Hepatocyte (in vitro differentiated cells): ENCODE results near the gene SET. TPM values are rescaled to one million over a fixed set of nuclear protein-coding genes. Genes with fewer than 3 reads are reported as not detected.

Experiments
- DNase-seq: peaks from one replicate; pipeline ENCODE4 v3.0.0-alpha.2; 2016; ENCODE audit warnings: low spot score
- H2AFZ ChIP-seq: fragments of 200-600 bp; sonication (generic); 2 replicates; pipeline ENCODE4 v1.6.0; 2016; ENCODE audit warnings: antibody characterized with exemption, mild to moderate bottlenecking
- H3K27ac ChIP-seq: fragments of 200-600 bp; sonication (generic); 2 replicates; pipeline ENCODE4 v1.5.1; 2016; ENCODE audit warnings: mild to moderate bottlenecking
- H3K27me3 ChIP-seq: fragments of 200-600 bp; sonication (generic); 2 replicates; pipeline ENCODE4 v1.6.1; 2016
- H3K36me3 ChIP-seq: fragments of 200-600 bp; sonication (generic); replicated peaks from 2 replicates; pipeline ENCODE4 v1.5.1; 2016; ENCODE audit warnings: low read depth; ENCODE audit not compliant: insufficient read depth
- H3K4me1 ChIP-seq: fragments of 200-600 bp; sonication (generic); 2 replicates; pipeline ENCODE4 v1.5.1; 2016; ENCODE audit warnings: mild to moderate bottlenecking, moderate library complexity; ENCODE audit not compliant: insufficient read depth
- H3K4me2 ChIP-seq: fragments of 200-600 bp; sonication (generic); 2 replicates; pipeline ENCODE4 v1.6.0; 2016
- H3K4me3 ChIP-seq: fragments of 200-600 bp; sonication (generic); 2 replicates; pipeline ENCODE4 v1.5.1; 2016; ENCODE audit warnings: mild to moderate bottlenecking
- H3K79me2 ChIP-seq: fragments of 200-600 bp; sonication (generic); 2 replicates; pipeline ENCODE4 v1.6.0; 2017; ENCODE audit warnings: mild to moderate bottlenecking
- H3K9me2 ChIP-seq: fragments of 200-600 bp; sonication (generic); replicated peaks from 2 replicates; pipeline ENCODE4 v1.6.0; 2017; ENCODE audit warnings: mild to moderate bottlenecking; ENCODE audit not compliant: insufficient read depth
- H3K9me3 ChIP-seq: fragments of 200-600 bp; sonication (generic); 2 replicates; pipeline ENCODE4 v1.5.1; 2016; ENCODE audit warnings: low read depth, mild to moderate bottlenecking
- H4K20me1 ChIP-seq: fragments of 200-600 bp; sonication (generic); 2 replicates; pipeline ENCODE4 v1.6.0; 2016; ENCODE audit warnings: mild to moderate bottlenecking; ENCODE audit not compliant: insufficient read depth, poor library complexity, severe bottlenecking
- CTCF ChIP-seq: fragments of 200-600 bp; sonication (generic); IDR thresholded peaks from 2 replicates; pipeline ENCODE4 v1.5.1; 2016; ENCODE audit warnings: antibody characterized with exemption, mild to moderate bottlenecking; ENCODE audit not compliant: poor library complexity
- EZH2 ChIP-seq: fragments of 200-600 bp; sonication (generic); IDR thresholded peaks from 2 replicates; pipeline ENCODE4 v1.6.1; 2016; ENCODE audit warnings: antibody characterized with exemption, mild to moderate bottlenecking, borderline replicate concordance
- EZH2phosphoT487 ChIP-seq: fragments of 200-600 bp; sonication (generic); IDR thresholded peaks from one replicate; pipeline ENCODE4 v1.6.1; 2018; ENCODE audit warnings: antibody characterized with exemption, mild to moderate bottlenecking, low read depth, moderate library complexity; ENCODE audit not compliant: unreplicated experiment, severe bottlenecking
- WGBS: methylation state at CpG from one replicate; pipeline ENCODE4 v1.1.6; 2016; ENCODE audit warnings: low lambda C conversion rate; ENCODE audit errors: missing lambda C conversion rate; 5-methylcytosine and 5-hydroxymethylcytosine counted together
- polyA plus RNA-seq: library from polyadenylated mRNA; unstranded; fragments of >200 nt; fragmentation: Nextera tagmentation; extraction: Ambion mirVana; gene quantifications from 2 replicates; pipeline ENCODE4 v1.2.1, GENCODE V29; 2016
- total RNA-seq: library from RNA; depleted of rRNA; stranded (reverse); fragments of >200 nt; gene quantifications from 2 replicates; pipeline ENCODE4 v1.2.3, GENCODE V29; 2014

Gene SET
- total and polyA plus RNA-seq, 2 experiments from 2014 or later = 217 to 416 TPM

- no peak overlapping the region for H3K4me2 ChIP-seq
- no peak overlapping the region for H3K4me3 ChIP-seq
- no peaks in the 10 kb centered on the region for H4K20me1 ChIP-seq
- no peaks in the 10 kb centered on the region for H3K79me2 ChIP-seq
- no peak overlapping the region for H2AFZ ChIP-seq
- H3K27me3 ChIP-seq = no peaks in the 10 kb centered on the region
- H3K4me1 ChIP-seq = no peaks in the 10 kb centered on the region
- 64% methylated on average over 10 of the region's 10 CpGs for WGBS
- H3K36me3 ChIP-seq = no peaks in the 10 kb centered on the region
- no peaks in the 10 kb centered on the region for H3K9me2 ChIP-seq
- no peaks in the 10 kb centered on the region for H3K9me3 ChIP-seq
- H3K27ac ChIP-seq = no peak overlapping the region
- TF ChIP-seq EZH2 = no peak
- TF ChIP-seq CTCF = no peak
- no peak for TF ChIP-seq EZH2phosphoT487
- DNase-seq = no peak
These were observed 12.3 kb downstream of the SET start for GRCh38 chr9:128701227-128701854.

- no peaks in the 10 kb centered on the region for H3K9me3 ChIP-seq
- H4K20me1 ChIP-seq = no peaks in the 10 kb centered on the region
- under 1% methylated on average over 51 of the region's 65 CpGs for WGBS
- no peaks in the 10 kb centered on the region for H3K4me1 ChIP-seq
- H3K27ac ChIP-seq = peak within 1 kb of the TSS; percentile 78
- no peaks in the 10 kb centered on the region for H3K79me2 ChIP-seq
- no peaks in the 10 kb centered on the region for H3K36me3 ChIP-seq
- no peaks in the 10 kb centered on the region for H3K9me2 ChIP-seq
- peak within 1 kb of the TSS; percentile 99 for H3K4me3 ChIP-seq
- peak within 1 kb of the TSS; percentile 97 for H2AFZ ChIP-seq
- peak; percentile 94 for DNase-seq
- no peaks in the 10 kb centered on the region for H3K27me3 ChIP-seq
- TF ChIP-seq EZH2 (no peak), CTCF (peak; percentile 83)
- H3K4me2 ChIP-seq = peak within 1 kb of the TSS; percentile 97
These were observed 13.5 kb downstream of the SET start, which contains the start of gene PKN3 for GRCh38 chr9:128702445-128702948. Gene PKN3 (plus strand): TSS chr9:128702503. CDS start chr9:128702916, 413 bp downstream.

GRCh38 chr9:128702949-128703615 is 14.1 kb downstream of the SET start:
- Histone ChIP-seq H3K9me2 (no peaks in the 10 kb centered on the region), H3K4me2 (peak overlapping the region; percentile 97), H3K4me3 (peak overlapping the region; percentile 99), H3K4me1 (no peaks in the 10 kb centered on the region), H3K9me3 (no peaks in the 10 kb centered on the region), H2AFZ (peak overlapping the region; percentile 97), H3K36me3 (no peaks in the 10 kb centered on the region), H3K79me2 (no peaks in the 10 kb centered on the region), H3K27ac (no peak overlapping the region), H4K20me1 (no peaks in the 10 kb centered on the region), H3K27me3 (no peaks in the 10 kb centered on the region)
- 4% methylated on average over 35 of the region's 55 CpGs for WGBS
- no peak for DNase-seq
- TF ChIP-seq EZH2 (no peak), CTCF (no peak), EZH2phosphoT487 (no peak)
